NCI-H460 (cell line): ENCODE measurements around the gene CRYL1. TPM values are rescaled to one million over a fixed set of nuclear protein-coding genes. Genes with fewer than 3 reads are reported as not detected.

Experiments
- small RNA-seq, 2 experiments: library from RNA; depleted of rRNA; stranded (forward); fragments of <200 nt; gene quantifications; one replicate each; pipeline ENCODE3, GENCODE V24; 2014
- total RNA-seq: library from RNA; depleted of rRNA; stranded (reverse); fragments of >200 nt; shearing (Covaris generic); gene quantifications from 2 replicates; pipeline ENCODE4 v1.2.3, GENCODE V29; 2014; rRNA removed

CRYL1 gene
- total RNA-seq, 1 experiment from 2014 or later, result 9.1 TPM

Small RNA genes within 50 kb of the gene (small RNA-seq; reads per million reads assigned to genes)
- gene MIR4499, result 0 reads per million in 2 experiments

Other genes starting within 250 kb of the CRYL1 start
- gene IFT88, start 41.3 kb upstream of the CRYL1 start, total RNA-seq, result 20.6 and 21.9 TPM in 2 replicates
- 0.63 and 0.92 TPM in 2 replicates for gene IL17D, start 177.8 kb upstream of the CRYL1 start, total RNA-seq
- 7.6 and 10.5 TPM in 2 replicates for gene EEF1AKMT1, start 248.1 kb upstream of the CRYL1 start, total RNA-seq